Neutrophil (primary cell): ENCODE results near the gene TMEM175.

Experiments
- H3K27ac ChIP-seq: fragments of 200-600 bp; sonication (generic); 2 replicates; pipeline ENCODE4 v1.5.1; 2016; ENCODE audit warnings: mild to moderate bottlenecking, moderate library complexity
- H3K27me3 ChIP-seq: fragments of 200-600 bp; sonication (generic); 2 replicates; pipeline ENCODE4 v1.6.0; 2016; ENCODE audit warnings: mild to moderate bottlenecking
- H3K36me3 ChIP-seq: fragments of 200-600 bp; sonication (generic); 2 replicates; pipeline ENCODE4 v1.5.1; 2017
- H3K4me1 ChIP-seq, 2 experiments: fragments of 200-600 bp in 1 of 2; sonication (generic) in 1 of 2; 1 replicate in 1 of 2; 2 replicates in 1 of 2; pipeline versions ENCODE4 v1.5.1 to v1.6.1; 2013 to 2016; ENCODE audit warnings: low read depth in 1 of 2, low read length in 1 of 2, mild to moderate bottlenecking in 1 of 2, moderate library complexity in 1 of 2; ENCODE audit not compliant: control insufficient read depth in 1 of 2, insufficient read depth in 1 of 2
- H3K4me3 ChIP-seq, 2 experiments: fragments of 200-600 bp in 1 of 2; sonication (generic) in 1 of 2; 1 replicate in 1 of 2; 2 replicates in 1 of 2; pipeline ENCODE4 v1.5.1; 2013 to 2016; ENCODE audit warnings: low read depth in 1 of 2, low read length in 1 of 2, mild to moderate bottlenecking in 1 of 2, moderate library complexity in 1 of 2
- H3K9me3 ChIP-seq: fragments of 200-600 bp; sonication (generic); 2 replicates; pipeline ENCODE4 v1.5.1; 2016
- CTCF ChIP-seq: fragments of 200-600 bp; sonication (generic); IDR thresholded peaks from 2 replicates; pipeline ENCODE4 v1.5.1; 2016; ENCODE audit warnings: antibody characterized with exemption

TMEM175 gene

GRCh38 chr4:900073-900472 lies 32.2 kb upstream of the TMEM175 start:
- no peak overlapping the region for H3K4me3 ChIP-seq
- peaks cover 89% of the 10 kb centered on the region for H3K36me3 ChIP-seq
- H3K9me3 ChIP-seq = no peaks in the 10 kb centered on the region
- no peak for TF ChIP-seq CTCF
- H3K27me3 ChIP-seq = no peaks in the 10 kb centered on the region
- H3K27ac ChIP-seq = no peak overlapping the region
- H3K4me1 ChIP-seq = no peaks in the 10 kb centered on the region

GRCh38 chr4:900721-901120 lies 31.5 kb upstream of the TMEM175 start:
- H3K27ac ChIP-seq = no peak overlapping the region
- H3K4me1 ChIP-seq = no peaks in the 10 kb centered on the region
- H3K27me3 ChIP-seq = no peaks in the 10 kb centered on the region
- H3K9me3 ChIP-seq = no peaks in the 10 kb centered on the region
- no peak overlapping the region for H3K4me3 ChIP-seq
- no peak for TF ChIP-seq CTCF
- H3K36me3 ChIP-seq = peaks cover 89% of the 10 kb centered on the region

GRCh38 chr4:901192-901910 lies 30.9 kb upstream of the TMEM175 start:
- Histone ChIP-seq H3K9me3 (no peaks in the 10 kb centered on the region), H3K27ac (no peak overlapping the region), H3K4me1 (no peaks in the 10 kb centered on the region), H3K27me3 (no peaks in the 10 kb centered on the region), H3K36me3 (peaks cover 88% of the 10 kb centered on the region), H3K4me3 (no peak overlapping the region)
- TF ChIP-seq CTCF = no peak

- no peaks in the 10 kb centered on the region for H3K9me3 ChIP-seq
- H3K4me1 ChIP-seq = no peaks in the 10 kb centered on the region
- H3K36me3 ChIP-seq = peaks cover 89% of the 10 kb centered on the region
- no peak for TF ChIP-seq CTCF
- H3K27ac ChIP-seq = no peak overlapping the region
- H3K27me3 ChIP-seq = no peaks in the 10 kb centered on the region
- no peak overlapping the region for H3K4me3 ChIP-seq
Measured at GRCh38 chr4:903066-904046, 28.9 kb upstream of the TMEM175 start.

GRCh38 chr4:905485-906338 lies 26.5 kb upstream of the TMEM175 start:
- Histone ChIP-seq H3K9me3 (no peaks in the 10 kb centered on the region), H3K4me3 (no peak overlapping the region), H3K36me3 (peaks cover 90% of the 10 kb centered on the region), H3K27ac (no peak overlapping the region), H3K27me3 (no peaks in the 10 kb centered on the region), H3K4me1 (no peaks in the 10 kb centered on the region)
- TF ChIP-seq CTCF = no peak
